ENCODE results near the gene CCL4L2. TPM values are rescaled to one million over a fixed set of nuclear protein-coding genes. Genes with fewer than 3 reads are reported as not detected.
"Not testable (repeated sequence)": the region's sequence is repeated elsewhere in the genome, so short reads cannot be mapped to it uniquely, and the experiment has no call there.

Gene CCL4L2
- total RNA-seq, 2 experiments from 2014 or later: 0.50 TPM; not detected in 1

DNA sequence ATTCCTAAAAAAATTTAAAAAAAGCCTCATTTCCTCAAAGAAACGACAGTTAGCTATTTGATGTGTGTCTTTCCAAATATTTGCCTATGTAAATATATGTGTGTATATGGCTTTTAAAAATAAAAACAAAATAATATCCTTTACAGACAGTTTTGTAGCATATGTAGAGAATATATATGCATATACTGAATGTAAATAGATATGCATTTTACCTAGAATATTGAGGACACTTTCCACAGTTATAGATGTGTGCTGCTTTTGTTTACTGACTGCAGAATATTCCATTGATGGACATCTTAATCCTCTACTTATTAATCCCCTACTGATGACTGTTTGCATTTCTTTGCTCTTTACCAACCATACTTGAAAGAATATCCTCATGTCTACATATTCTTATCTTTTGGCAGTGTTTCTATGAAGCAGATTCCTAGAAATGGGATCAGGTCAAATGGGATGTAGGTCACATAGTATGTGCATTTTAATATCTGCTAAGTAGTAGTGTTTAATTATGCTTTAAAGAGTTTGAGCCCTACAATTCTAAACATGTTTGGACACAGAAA is 17.6 kb upstream of the CCL4L2 start:
- H3K4me3 ChIP-seq (ENCODE audit: low read depth, low read length, poor library complexity, severe bottlenecking): no peak overlapping the region
- intact Hi-C loops (cut with micrococcal nuclease; ENCODE audit: unreplicated experiment): no loop called here
- no peaks in the 10 kb centered on the region for H4K20me1 ChIP-seq (ENCODE audit: insufficient read depth, low read length)
- no peaks in the 10 kb centered on the region for H3K79me2 ChIP-seq (ENCODE audit: insufficient read depth, low read depth, low read length)
- no TSS peak for BruUV-seq (replicated peaks)
- DNase-seq (ENCODE audit: low spot score): no peak
- no peak overlapping the region for H3K27ac ChIP-seq (ENCODE audit: low read depth, low read length, poor library complexity, severe bottlenecking)
- H3K4me2 ChIP-seq (ENCODE audit: low read length): no peak overlapping the region
- no peaks in the 10 kb centered on the region for H3K9me2 ChIP-seq (ENCODE audit: insufficient read depth, low read length)
- TF ChIP-seq CTCF (conservative IDR thresholded peaks at IDR 0.05; ENCODE audit: low read length) (no peak), EZH2phosphoT487 (IDR thresholded peaks at IDR 0.05; ENCODE audit: borderline replicate concordance, low read depth, low read length) (no peak)
- peaks cover 36% of the 10 kb centered on the region for H3K4me1 ChIP-seq (ENCODE audit: insufficient read depth, low read length, poor library complexity, severe bottlenecking)
- no peaks in the 10 kb centered on the region for H3K9me3 ChIP-seq (ENCODE audit: low read length)
- no peaks in the 10 kb centered on the region for H3K36me3 ChIP-seq (ENCODE audit: insufficient read depth, low read length)
- no peak overlapping the region for H2AFZ ChIP-seq (ENCODE audit: low read length)
- CTCF ChIA-PET (ENCODE audit: unreplicated experiment): no interaction called here
- POLR2A ChIA-PET: interaction anchor here (0.6 kb wide), 1 partner anchor 611 kb away, joined by 3 read pairs; no protein-coding TSS in a partner anchor

GRCh38 chr17:36194147-36194831 is 16.6 kb upstream of the CCL4L2 start:
- H2AFZ ChIP-seq (ENCODE audit: low read length); H3K27ac ChIP-seq (ENCODE audit: low read depth, low read length, poor library complexity, severe bottlenecking); H3K9me2 ChIP-seq (ENCODE audit: insufficient read depth, low read length); H3K36me3 ChIP-seq (ENCODE audit: insufficient read depth, low read length); H3K9me3 ChIP-seq (ENCODE audit: low read length); DNase-seq (ENCODE audit: low spot score); intact Hi-C loops (cut with micrococcal nuclease; ENCODE audit: unreplicated experiment); H3K4me3 ChIP-seq (ENCODE audit: low read depth, low read length, poor library complexity, severe bottlenecking); H3K4me2 ChIP-seq (ENCODE audit: low read length); H4K20me1 ChIP-seq (ENCODE audit: insufficient read depth, low read length); POLR2A ChIA-PET; H3K79me2 ChIP-seq (ENCODE audit: insufficient read depth, low read depth, low read length); CTCF ChIA-PET (ENCODE audit: unreplicated experiment); BruUV-seq (replicated peaks): not testable (repeated sequence)
- peaks cover 46% of the 10 kb centered on the region for H3K4me1 ChIP-seq (ENCODE audit: insufficient read depth, low read length, poor library complexity, severe bottlenecking)

DNA sequence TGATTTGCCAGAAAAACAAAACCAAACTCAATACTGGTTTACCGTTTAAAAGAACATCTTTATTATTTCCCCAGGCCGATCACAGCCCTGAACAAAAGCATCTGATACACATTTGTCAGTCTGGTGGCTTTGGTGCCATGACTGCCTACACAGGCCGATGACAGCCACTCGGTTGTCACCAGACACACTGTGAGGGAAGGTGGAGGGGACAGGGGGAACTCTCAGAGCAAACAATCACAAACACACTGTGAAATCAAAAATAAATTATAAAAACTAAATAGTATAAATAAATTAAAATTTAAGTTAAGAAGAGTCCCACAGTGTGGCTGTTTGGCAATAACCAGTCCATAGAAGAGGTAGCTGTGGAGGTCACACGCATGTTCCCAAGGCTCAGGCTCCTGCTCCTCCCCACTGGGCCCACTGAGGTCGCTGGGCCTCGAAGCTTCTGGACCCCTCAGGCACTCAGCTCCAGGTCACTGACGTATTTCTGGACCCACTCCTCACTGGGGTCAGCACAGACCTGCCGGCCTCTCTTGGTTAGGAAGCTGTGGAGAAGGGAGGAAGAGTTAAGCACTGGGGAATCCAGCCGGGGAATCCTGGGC is 15.9 kb upstream of the CCL4L2 start:
- BruUV-seq (replicated peaks): not testable (repeated sequence)

More for the DNA sequence above, 15.9 kb upstream of the CCL4L2 start:
- H3K4me2 ChIP-seq (ENCODE audit: low read length); CTCF ChIA-PET (ENCODE audit: unreplicated experiment); H4K20me1 ChIP-seq (ENCODE audit: insufficient read depth, low read length); H3K9me3 ChIP-seq (ENCODE audit: low read length); DNase-seq (ENCODE audit: low spot score); H2AFZ ChIP-seq (ENCODE audit: low read length); H3K4me3 ChIP-seq (ENCODE audit: low read depth, low read length, poor library complexity, severe bottlenecking); intact Hi-C loops (cut with micrococcal nuclease; ENCODE audit: unreplicated experiment); H3K36me3 ChIP-seq (ENCODE audit: insufficient read depth, low read length); H3K9me2 ChIP-seq (ENCODE audit: insufficient read depth, low read length); H3K79me2 ChIP-seq (ENCODE audit: insufficient read depth, low read depth, low read length); H3K27ac ChIP-seq (ENCODE audit: low read depth, low read length, poor library complexity, severe bottlenecking): not testable (repeated sequence)
- peaks cover 51% of the 10 kb centered on the region for H3K4me1 ChIP-seq (ENCODE audit: insufficient read depth, low read length, poor library complexity, severe bottlenecking)
- POLR2A ChIA-PET: interaction anchor here (0.6 kb wide), 1 partner anchor 286 kb away, joined by 3 read pairs; no protein-coding TSS in a partner anchor

All from OCI-LY7 (cell line).